ENCODE results near the gene VTI1A.

- no peak for TF ChIP-seq POLR2A (IDR thresholded peaks at IDR 0.05)
- no peak for TF ChIP-seq CTCF (IDR thresholded peaks at IDR 0.05)
Measured at GRCh38 chr10:112799726-112800510, 352.9 kb downstream of the VTI1A start.

Data from esophagus squamous epithelium (tissue), 4 donors.